ENCODE measurements around the gene OR2D3.
"Not testable (repeated sequence)": the region's sequence is repeated elsewhere in the genome, so short reads cannot be mapped to it uniquely, and the experiment has no call there.

Gene OR2D3

DNA sequence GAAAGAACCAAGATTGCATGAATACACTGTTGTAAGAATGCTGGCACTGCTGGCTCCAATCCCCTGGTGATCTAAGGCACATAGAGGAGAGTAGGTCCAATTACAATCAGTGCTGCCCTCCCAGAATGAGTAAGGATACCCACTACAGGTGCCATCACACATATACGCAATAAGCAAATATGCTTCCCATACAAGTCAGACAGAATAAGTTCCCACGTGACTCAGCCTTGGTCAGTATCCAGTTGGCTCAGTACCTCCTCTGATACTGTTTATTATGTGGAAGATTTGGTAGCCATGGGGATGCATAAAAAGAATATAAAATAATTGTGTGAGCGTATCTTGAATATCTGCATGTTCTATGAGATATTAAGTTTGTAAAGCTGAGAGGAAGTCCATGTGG lies 8.9 kb upstream of the OR2D3 start:
- Mint-ChIP-seq H3K4me3 (no peak overlapping the region), H3K9me3 (no peaks in the 10 kb centered on the region), H3K27ac (no peak overlapping the region), H3K36me3 (no peaks in the 10 kb centered on the region), H3K27me3 (no peaks in the 10 kb centered on the region), H3K4me1 (no peaks in the 10 kb centered on the region)
- no peak for ATAC-seq

DNA sequence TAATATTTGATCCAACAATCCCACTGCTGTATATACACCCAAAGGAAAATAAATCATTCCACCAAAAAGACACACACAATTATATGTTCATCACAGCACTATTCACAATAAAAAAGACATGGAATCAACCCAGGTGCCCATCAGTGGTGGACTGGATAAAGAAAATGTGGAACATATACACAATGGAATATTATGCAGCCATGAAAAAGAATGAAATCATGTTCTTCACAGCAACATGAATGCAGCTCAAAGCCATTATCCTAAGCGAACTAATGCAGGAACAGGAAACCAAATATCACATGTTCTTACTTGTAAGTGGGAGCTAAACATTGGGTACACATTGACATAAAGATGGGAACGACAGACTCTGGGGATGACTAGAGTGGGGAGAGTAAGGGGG lies 1.1 kb upstream of the OR2D3 start:
- Mint-ChIP-seq H3K27me3 (peaks cover 2% of the 10 kb centered on the region), H3K4me3 (no peak overlapping the region), H3K4me1 (no peaks in the 10 kb centered on the region), H3K27ac (no peak overlapping the region), H3K9me3 (peaks cover 2% of the 10 kb centered on the region), H3K36me3 (no peaks in the 10 kb centered on the region)
- ATAC-seq: no peak

DNA sequence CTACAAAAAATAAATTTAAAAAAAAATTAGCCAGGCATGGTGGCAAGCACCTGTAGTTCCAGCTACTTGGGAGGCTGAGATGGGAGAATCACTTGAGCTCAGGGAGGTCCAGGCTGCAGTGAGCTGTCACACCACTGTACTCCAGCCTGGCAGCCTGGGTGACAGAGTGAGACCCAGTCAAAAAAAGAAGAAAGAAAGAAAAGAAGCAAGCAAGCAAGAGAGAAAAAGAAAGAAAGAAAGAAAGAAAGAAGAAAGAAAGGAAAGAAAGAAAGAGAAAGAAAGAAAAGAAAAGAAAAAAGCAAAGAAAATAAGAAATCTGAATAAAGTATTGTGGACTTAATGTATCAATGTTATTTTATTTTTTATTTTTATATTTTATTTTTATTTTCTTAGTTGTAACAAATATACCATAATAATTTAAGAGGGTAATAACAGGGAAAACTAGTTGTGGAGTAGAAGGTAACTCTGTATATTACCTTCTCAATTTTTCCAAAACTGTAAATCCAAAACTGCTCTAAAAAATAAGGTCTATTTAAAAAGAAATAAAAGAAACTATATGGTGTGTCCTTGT lies 4.3 kb downstream of the OR2D3 start:
- H3K27me3 Mint-ChIP-seq: peaks cover 6% of the 10 kb centered on the region
- no peaks in the 10 kb centered on the region for H3K36me3 Mint-ChIP-seq
- no peak overlapping the region for H3K27ac Mint-ChIP-seq
- ATAC-seq: no peak
- peaks cover 22% of the 10 kb centered on the region for H3K4me1 Mint-ChIP-seq
- H3K4me3 Mint-ChIP-seq: no peak overlapping the region
- no peaks in the 10 kb centered on the region for H3K9me3 Mint-ChIP-seq

- Mint-ChIP-seq H3K36me3 (no peaks in the 10 kb centered on the region), H3K4me3 (peak overlapping the region; percentile 90), H3K9me3 (no peaks in the 10 kb centered on the region), H3K27ac (peak overlapping the region; percentile 71), H3K4me1 (peaks cover 22% of the 10 kb centered on the region), H3K27me3 (peaks cover 6% of the 10 kb centered on the region)
- ATAC-seq: no peak
Measured at GRCh38 chr11:6925636-6926207, 4.9 kb downstream of the OR2D3 start.

DNA sequence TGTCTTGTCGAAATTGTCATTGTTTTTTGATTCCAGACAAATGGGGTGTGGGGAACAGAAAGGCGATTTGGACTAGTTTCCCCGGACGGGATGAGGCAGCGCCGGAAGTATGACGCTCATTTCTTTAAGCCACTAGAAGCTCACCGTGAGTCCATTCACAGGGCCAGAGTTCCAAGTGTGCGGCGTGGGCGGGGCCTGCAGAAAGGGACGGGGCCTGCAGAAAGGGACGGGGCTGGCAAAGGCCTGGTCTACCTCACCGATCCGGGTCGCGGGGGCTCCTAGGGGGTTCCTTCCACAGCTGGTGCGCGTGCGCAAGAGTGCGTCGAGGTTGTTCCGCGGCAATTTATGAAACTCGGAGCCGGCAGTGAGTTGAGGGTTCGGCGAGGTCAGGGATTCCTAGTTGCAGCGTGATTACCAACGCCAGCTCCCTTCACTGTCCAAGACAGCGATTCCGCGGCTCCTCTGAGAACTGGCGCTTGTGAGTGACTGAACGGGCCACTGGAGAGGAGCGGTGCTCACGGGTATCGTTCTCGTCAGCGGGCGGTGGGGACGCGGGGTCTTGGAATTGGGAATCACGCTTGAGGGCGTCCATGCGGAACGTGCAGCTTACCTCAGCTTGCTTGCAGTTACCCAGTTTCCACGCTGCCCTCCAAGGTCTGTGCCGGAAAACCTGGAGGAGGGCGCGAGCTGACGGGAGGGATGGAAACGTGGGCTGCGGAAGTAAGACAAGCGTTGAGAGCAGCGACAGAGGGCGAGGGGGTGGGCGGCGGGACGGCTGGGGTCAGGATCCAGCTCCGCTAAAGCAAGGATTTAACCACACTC lies 5.6 kb downstream of the OR2D3 start, which contains the start of gene ZNF215:
Gene ZNF215, plus strand, starts transcription at position 219 of the 822 bp plus-strand sequence. CDS start 5,847 bp downstream, outside the sequence.
- peak within 1 kb of the TSS; percentile 90 for H3K4me3 Mint-ChIP-seq
- no peaks in the 10 kb centered on the region for H3K9me3 Mint-ChIP-seq
- peaks cover 22% of the 10 kb centered on the region for H3K4me1 Mint-ChIP-seq
- ATAC-seq: peak; percentile 58
- peaks cover 6% of the 10 kb centered on the region for H3K27me3 Mint-ChIP-seq
- peak within 1 kb of the TSS; percentile 71 for H3K27ac Mint-ChIP-seq
- H3K36me3 Mint-ChIP-seq: no peaks in the 10 kb centered on the region

DNA sequence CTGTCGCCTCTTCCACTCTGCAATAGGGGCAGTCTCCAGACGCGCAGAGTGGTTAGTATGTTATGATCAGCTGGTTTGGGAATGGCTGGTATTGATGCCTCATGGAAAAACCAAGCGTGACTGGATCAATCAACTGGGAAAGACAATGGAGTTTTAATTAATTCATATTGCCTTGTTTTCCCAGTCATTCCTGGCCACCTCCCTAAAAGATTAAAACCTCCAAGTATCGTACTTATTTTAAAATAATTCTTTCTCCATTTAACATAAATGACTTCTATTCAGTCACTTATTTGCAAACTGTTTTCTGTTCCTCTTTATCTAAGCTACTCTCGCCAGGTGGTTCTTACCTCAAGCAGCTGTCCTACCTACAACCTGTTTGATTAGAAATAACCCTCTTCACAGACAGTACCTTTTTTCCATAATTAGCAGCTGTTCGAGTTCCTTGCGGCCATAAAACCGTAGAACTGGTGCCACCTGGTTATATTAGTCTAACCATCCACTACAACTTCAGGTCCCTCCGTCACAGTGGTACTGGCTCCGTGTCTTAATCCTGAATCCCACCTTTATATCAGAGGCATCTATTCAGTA lies 6.3 kb downstream of the OR2D3 start:
- Mint-ChIP-seq H3K4me1 (peaks cover 22% of the 10 kb centered on the region), H3K36me3 (no peaks in the 10 kb centered on the region), H3K27me3 (peaks cover 6% of the 10 kb centered on the region), H3K27ac (peak overlapping the region; percentile 71), H3K4me3 (peak overlapping the region; percentile 90), H3K9me3 (no peaks in the 10 kb centered on the region)
- ATAC-seq: peak; percentile 85

- Mint-ChIP-seq H3K36me3 (peaks cover 6% of the 10 kb centered on the region), H3K9me3 (no peaks in the 10 kb centered on the region), H3K27me3 (peaks cover 15% of the 10 kb centered on the region), H3K4me1 (peaks cover 22% of the 10 kb centered on the region), H3K27ac (no peak overlapping the region), H3K4me3 (no peak overlapping the region)
- no peak for ATAC-seq
Measured at GRCh38 chr11:6928916-6929315, 8.1 kb downstream of the OR2D3 start.

DNA sequence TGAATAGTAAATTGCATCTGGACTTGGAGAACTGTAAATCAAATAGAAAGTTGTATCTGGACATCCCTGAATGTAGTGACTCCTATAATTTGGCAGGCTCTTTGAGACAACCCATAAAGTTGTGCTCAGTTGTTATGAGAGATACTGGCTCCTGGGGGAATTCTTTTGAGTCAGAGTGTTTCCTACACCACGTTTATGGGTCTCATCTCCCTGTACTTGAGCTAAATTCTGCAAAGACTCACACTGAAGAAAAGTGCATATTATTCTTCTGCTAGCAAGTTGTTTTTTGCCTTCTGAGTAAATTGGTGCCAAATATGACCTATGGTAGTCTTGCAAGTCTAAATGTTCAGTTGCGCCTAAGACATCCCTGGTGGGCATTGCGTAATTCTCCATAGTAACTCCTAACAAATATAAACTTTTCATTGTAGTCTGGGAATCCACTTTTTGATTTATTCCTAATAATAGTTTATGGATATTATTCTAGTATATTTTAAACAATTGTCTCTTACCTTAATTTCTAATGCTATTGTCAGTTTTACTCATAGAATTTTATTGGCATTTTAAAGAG lies 10.4 kb downstream of the OR2D3 start:
- no peak overlapping the region for H3K27ac Mint-ChIP-seq
- peaks cover 9% of the 10 kb centered on the region for H3K27me3 Mint-ChIP-seq
- no peak overlapping the region for H3K4me3 Mint-ChIP-seq
- H3K4me1 Mint-ChIP-seq: peaks cover 16% of the 10 kb centered on the region
- H3K9me3 Mint-ChIP-seq: no peaks in the 10 kb centered on the region
- ATAC-seq: no peak
- H3K36me3 Mint-ChIP-seq: peaks cover 17% of the 10 kb centered on the region

DNA sequence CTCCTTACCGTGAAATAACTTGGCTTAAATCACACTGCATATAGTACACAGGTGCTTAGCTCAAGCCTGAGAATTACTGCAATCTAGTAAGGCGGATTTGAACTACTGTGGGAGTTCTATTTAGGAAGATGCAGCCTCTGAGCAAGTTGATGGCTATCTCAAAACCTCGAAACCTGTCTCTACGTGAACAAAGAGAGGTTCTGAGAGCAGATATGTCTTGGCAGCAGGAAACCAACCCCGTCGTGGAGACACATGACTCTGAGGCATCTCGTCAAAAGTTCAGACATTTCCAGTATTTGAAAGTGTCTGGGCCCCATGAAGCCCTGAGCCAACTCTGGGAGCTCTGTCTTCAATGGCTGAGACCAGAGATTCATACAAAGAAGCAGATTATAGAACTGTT lies 11.3 kb downstream of the OR2D3 start:
- peaks cover 8% of the 10 kb centered on the region for H3K4me1 Mint-ChIP-seq
- H3K4me3 Mint-ChIP-seq: no peak overlapping the region
- no peak overlapping the region for H3K27ac Mint-ChIP-seq
- H3K36me3 Mint-ChIP-seq: peaks cover 17% of the 10 kb centered on the region
- ATAC-seq: no peak
- no peaks in the 10 kb centered on the region for H3K9me3 Mint-ChIP-seq
- peaks cover 9% of the 10 kb centered on the region for H3K27me3 Mint-ChIP-seq

- Mint-ChIP-seq H3K27me3 (no peaks in the 10 kb centered on the region), H3K4me1 (no peaks in the 10 kb centered on the region), H3K36me3 (no peaks in the 10 kb centered on the region), H3K27ac (no peak overlapping the region), H3K4me3 (no peak overlapping the region), H3K9me3 (no peaks in the 10 kb centered on the region)
- no peak for ATAC-seq
Measured at GRCh38 chr11:6941970-6942369, 21.2 kb downstream of the OR2D3 start.

DNA sequence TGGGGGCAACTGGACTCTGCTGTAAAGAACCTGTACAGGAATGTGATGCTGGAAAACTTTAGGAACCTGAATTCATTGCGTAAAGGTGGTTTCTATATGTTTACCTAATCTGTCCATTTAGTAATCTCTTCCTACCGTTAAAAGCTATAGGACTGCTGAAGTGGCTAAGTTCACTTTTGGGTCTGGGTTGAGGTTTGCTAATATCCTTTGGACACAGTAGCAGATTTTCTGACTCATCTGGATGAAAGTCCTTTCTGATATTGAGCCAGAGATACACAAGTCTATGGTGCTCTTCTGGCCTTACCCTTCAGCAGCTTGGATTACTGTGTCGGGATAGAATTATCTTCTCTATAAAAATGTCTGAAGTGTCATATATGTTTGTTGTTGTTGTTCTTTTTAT lies 22.3 kb downstream of the OR2D3 start:
- ATAC-seq: no peak

DNA sequence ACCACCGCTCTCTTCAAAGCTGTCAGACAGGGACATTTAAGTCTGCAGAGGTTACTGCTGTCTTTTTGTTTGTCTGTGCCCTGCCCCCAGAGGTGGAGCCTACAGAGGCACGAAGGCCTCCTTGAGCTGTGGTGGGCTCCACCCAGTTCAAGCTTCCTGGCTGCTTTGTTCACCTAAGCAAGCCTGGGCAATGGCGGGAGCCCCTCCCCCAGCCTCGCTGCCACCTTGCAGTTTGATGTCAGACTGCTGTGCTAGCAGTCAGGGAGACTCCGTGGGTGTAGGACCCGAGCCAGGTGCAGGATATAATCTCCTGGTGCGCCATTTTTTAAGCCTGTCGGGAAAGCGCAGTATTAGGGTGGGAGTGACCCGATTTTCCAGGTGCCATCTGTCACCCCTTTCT lies 33.4 kb downstream of the OR2D3 start:
- peaks cover 24% of the 10 kb centered on the region for H3K36me3 Mint-ChIP-seq

More for the DNA sequence above, 22.3 kb downstream of the OR2D3 start:
- H3K4me1 Mint-ChIP-seq: no peaks in the 10 kb centered on the region
- H3K27ac Mint-ChIP-seq: no peak overlapping the region
- no peaks in the 10 kb centered on the region for H3K36me3 Mint-ChIP-seq
- H3K9me3 Mint-ChIP-seq: no peaks in the 10 kb centered on the region
- H3K4me3 Mint-ChIP-seq: no peak overlapping the region
- no peaks in the 10 kb centered on the region for H3K27me3 Mint-ChIP-seq

GRCh38 chr11:6962141-6962540 lies 41.3 kb downstream of the OR2D3 start:
- Mint-ChIP-seq H3K27me3 (no peaks in the 10 kb centered on the region), H3K36me3 (peaks cover 5% of the 10 kb centered on the region), H3K27ac (no peak overlapping the region), H3K4me1 (no peaks in the 10 kb centered on the region), H3K9me3 (peaks cover 3% of the 10 kb centered on the region), H3K4me3 (no peak overlapping the region)
- ATAC-seq: no peak

More for the DNA sequence above, 33.4 kb downstream of the OR2D3 start:
- not testable (repeated sequence) for H3K9me3 Mint-ChIP-seq, H3K4me3 Mint-ChIP-seq, H3K4me1 Mint-ChIP-seq, H3K27ac Mint-ChIP-seq, ATAC-seq, H3K27me3 Mint-ChIP-seq

GRCh38 chr11:6962673-6963072 lies 41.9 kb downstream of the OR2D3 start:
- Mint-ChIP-seq H3K27ac (no peak overlapping the region), H3K4me1 (no peaks in the 10 kb centered on the region), H3K4me3 (no peak overlapping the region), H3K36me3 (peaks cover 9% of the 10 kb centered on the region), H3K27me3 (no peaks in the 10 kb centered on the region), H3K9me3 (peaks cover 3% of the 10 kb centered on the region)
- ATAC-seq: no peak

DNA sequence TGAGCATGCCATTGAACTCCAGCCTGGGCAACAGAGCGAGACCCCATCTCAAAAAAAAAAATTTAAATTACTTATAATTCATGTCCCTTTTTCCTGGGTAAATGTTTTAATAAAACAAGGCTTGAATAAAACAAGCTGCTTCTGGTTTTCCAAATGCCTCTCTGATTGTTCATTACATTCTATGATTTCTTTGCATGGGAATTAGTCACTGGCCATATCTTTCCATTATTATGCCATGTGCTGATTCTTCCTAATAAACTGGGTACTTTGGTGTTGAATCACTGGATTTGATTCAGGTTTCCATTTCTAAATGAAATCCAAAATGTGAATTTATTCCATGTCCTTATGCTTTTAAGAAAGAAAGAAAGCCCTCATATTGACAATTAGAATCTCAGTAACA lies 48.0 kb downstream of the OR2D3 start:
- Mint-ChIP-seq H3K27me3 (no peaks in the 10 kb centered on the region), H3K27ac (no peak overlapping the region), H3K9me3 (peaks cover 6% of the 10 kb centered on the region), H3K36me3 (peaks cover 14% of the 10 kb centered on the region), H3K4me3 (no peak overlapping the region), H3K4me1 (no peaks in the 10 kb centered on the region)
- no peak for ATAC-seq
